HG03520 (cell line): ENCODE measurements around the gene CACNA1B.
"Not testable (repeated sequence)": the region's sequence is repeated elsewhere in the genome, so short reads cannot be mapped to it uniquely, and the experiment has no call there.

Source experiments
- ATAC-seq: cut with Tn5 transposase; IDR thresholded peaks from one replicate; pipeline ENCODE4 v1.9.1; 2021; ENCODE audit warnings: mild to moderate bottlenecking, moderate library complexity; ENCODE audit not compliant: unreplicated experiment

Gene CACNA1B

DNA sequence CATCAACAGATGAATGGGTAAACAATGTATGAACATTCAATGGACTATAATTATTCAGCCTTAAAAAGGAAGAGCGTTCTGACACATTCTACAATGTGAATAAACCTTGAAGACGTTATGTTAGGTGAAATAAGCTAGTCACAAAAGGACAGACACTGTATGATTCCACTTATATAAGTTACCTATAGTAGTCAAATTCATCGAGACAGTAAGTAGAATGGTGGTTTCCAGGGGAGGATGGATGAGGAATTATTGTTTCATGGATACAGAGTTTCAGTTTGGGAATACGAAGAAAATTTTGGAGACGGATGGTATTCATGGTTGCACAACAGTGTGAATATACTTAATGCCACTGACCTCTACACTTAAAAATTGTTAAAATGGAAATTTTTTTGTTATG lies 216.4 kb downstream of the CACNA1B start:
- no peak for ATAC-seq

DNA sequence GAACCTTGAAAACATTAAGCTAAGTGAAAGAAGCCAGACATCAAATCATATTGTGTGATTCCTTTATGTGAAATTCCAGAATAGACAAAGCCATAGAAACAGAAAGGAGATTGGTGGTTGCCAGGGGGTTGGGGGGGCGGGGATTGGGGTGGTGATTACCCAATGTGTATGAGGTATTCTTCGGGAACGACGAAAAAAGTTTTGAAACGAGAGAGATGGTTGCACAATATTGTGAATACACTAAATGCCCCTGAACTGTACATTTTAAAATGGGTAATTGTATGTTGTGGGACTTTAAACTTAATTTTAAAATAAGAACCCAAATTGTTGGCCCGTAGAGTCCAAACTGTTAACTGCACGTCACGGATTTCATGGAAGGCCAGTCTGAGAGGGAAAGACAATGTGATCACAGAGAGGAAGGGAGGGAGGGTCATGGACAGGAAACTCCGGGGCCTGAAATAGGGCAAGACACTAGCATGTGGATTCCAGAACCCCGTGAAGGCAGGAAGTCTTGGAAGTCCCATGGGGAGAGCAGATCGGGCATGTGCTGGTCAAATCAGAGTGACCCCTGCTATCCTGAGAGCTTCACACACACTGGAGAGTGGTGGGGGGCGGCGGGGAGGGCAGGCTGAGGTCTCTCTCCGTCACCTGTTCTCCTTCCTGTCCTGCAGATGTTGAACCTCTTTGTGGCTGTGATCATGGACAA lies 218.4 kb downstream of the CACNA1B start:
- ATAC-seq = no peak

DNA sequence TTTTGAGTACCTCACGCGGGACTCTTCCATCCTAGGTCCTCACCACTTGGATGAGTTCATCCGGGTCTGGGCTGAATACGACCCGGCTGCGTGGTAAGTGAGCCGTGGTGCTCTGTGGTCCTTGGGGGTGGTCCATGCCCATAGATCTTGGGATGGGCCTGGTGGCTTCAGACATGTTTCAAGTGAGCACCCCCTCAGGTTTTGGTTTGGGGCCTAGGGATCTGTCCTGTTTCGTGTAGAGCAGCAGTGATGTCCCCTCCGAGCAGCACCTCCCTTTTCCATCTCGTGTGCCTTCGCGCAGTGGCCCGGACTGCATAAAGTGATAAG lies 218.9 kb downstream of the CACNA1B start:
- no peak for ATAC-seq

DNA sequence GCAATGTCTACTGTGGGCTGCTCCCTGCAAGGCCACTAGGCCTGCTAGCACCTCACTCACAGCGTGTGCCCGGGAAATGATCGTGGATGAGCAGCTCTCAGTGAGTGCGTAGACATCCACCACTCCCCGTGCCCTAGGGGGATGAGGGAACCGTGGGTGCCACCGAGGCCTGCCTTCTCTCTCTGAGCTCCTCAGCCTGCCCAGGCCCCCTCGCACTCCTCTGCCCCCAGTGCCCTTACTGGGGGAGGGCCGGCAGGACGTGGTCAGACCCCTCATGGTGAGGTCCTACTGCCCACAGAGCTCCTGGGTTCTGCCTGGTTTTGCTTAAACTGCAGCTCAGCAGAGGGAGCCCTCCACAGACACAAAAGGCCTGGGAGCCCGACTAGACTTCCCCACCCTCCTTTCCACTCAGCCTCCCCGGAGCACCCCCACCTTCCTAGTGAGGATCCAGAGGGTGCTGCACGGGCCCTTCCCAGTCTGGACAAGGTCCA lies 220.0 kb downstream of the CACNA1B start:
- no peak for ATAC-seq

DNA sequence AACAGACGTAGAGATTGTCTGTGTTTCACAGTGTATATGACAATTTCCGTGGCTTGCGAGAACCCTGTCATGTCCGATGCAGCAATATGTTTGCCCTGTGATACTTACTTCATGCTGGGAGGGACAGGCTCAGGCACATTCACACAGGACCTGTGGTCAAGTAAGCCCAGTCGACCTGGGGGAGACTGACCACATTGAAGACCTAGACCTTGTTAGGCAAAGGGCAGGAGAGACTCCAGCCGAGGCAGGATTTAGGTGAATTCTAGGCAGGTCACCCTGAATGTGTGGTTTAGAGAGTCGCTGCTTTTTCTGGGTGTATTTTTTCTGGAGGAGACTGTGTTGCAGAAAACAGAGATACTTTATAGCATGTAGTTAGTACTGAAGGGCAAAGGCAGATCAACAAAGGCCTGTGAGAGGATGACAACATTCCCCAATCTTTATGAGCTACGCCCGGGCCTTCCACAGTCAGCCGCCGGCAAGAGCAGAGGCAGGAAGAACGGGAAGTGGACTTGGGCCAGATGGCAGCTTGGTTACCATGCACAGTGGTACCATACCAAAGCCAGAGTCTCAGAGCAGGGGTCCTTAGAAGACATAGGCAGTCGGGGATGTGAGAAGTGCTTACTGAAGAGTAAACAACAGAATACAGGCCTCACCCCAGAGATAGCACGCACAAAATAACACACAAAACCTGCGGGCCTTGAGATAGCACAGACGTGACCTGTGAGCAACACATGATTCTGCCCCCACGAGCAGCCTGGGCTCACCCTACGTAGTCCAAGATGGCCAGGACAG lies 220.7 kb downstream of the CACNA1B start:
- ATAC-seq = no peak

DNA sequence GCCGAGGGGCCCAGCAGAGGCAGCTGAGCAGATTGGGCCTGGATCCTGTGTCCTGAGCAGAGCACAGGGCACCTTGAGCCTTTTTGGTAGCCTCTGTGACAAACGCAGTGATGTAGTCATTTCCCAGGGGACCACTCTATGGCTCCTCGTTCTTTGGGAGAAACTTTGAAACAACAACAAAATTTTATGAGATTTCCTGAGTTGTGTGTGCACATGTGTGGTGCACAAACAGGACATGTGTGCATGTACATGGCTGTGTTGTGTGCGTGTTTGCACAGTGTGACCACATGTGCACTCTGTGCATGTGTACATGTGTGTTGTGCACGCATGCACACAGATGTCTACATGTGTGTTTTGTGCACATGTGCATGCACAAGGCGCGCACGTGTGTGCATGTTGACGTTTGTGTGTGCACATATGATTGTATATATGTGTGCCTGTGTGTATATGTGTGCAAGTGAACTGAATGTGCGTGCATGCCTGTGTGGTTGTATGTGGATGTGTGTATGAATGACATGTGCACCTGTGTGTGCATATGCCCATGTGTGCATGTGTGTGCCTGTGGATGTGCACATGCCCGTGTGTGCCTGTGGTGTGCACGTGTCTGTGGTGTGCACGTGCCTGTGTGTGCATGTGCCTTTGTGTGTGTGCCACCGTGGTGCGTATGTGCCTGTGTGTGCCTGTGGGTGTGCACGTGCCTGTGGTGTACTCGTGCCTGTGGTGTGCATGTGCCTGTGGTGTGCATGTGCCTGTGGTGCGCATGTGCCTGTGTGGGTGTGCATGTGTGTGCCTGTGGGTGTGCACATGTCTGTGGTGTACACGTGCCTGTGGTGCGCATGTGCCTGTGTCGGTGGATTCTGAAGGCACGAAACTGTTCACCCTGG lies 221.6 kb downstream of the CACNA1B start:
- ATAC-seq = no peak

DNA sequence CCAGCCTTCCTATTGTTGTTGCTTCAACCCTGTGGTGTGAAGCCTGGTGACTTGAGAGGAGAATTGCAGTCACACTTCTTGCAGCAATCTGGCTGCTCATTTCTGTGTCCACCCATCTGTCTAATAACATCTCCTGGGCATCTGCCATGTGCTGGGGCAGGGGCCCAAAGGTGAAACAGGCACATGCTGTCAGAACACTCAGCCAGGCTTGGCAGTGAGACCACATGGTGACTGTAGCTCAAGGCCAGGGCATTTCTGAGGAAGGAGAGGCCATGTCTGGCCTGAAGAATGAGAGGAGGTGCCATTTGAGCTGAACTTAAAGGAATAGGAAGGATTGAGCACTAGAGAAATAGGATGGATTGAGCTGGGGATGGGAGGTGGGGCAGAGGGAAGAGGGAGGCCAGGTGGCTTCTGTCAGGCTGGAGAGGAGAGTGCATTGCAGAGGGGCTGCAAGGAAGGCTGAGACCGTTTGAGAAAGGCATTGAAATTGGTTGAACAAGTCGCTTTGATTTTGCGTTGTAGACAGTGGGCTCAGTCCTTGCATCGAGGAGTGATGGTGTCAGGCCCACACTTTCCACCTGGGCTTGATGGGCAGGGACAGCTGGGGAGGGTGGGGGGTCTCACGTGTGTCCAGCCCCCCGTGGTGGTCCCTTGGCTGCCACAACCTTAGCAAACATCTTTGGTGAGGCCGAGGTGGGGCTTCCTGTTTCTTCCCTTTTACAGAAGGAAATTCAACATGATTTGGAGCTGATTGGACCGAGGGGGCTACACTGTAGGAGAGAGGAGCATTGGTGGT lies 222.4 kb downstream of the CACNA1B start:
- no peak for ATAC-seq

DNA sequence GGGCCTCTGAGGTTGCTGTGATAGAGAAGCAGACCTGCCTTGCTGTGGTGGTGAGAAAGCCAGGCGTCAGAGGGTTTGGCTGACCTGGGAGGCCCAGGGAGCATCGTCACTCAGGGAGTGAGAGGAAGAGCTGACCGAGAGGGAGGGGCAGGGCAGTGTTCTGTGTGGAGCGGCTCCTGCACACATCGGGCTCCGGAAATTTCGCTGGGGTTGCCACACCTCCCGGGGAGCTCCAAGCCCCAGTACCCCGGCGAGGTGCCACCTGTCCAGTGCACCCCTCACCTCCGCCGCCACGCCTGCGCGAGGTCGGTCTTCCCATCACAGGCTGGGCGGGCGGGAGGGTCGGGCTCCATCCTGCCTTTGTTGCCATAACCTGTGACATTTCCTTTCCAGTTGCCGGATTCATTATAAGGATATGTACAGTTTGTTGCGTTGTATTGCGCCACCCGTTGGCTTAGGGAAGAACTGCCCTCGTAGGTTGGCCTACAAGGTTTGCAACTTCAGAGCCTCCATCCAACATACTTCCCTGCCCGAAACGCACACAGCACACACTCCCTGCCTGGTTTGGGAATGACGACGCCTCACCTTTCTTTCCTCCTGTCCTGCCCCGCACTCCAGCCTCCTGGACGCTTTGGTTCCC lies 223.2 kb downstream of the CACNA1B start:
- ATAC-seq = no peak

DNA sequence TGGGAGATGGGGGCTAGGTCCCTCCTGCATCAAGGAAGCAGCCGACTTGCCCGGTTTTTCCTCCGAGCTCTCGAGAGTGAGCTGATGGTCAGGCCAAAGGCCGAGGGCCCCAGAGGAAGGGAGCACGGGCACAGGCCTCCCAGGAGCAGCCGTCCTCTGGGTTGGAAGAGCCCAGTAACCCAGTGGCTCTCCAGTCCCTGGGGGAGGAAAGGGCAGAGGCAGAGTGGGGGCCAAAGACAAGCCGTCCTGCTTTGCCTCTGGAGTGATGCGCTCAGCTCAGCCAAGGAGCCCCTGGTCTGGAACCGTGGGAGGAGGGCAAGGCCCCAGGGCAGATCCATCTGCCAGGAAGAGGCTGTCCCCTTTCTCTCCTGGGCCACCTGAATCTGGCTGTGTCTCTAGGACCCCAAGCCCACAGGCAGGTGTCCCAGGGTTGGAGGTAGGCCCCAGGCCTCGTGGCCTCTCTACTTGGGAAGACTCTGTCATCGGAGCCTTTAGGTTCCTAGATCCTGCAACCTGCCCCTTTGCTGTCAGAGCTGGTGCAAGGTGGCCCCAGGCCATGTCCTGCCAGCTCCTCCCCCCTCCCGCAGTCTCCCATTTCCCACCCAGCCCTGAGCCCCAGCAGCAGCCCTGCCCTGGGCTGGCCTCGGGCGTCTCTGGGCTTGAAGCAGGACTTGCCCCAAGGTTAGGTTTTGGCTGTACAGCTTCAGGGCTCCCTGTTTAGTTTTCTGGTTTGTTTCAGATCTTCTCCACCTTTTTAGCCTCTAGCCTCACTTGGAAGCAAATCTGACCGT lies 224.1 kb downstream of the CACNA1B start:
- no peak for ATAC-seq

DNA sequence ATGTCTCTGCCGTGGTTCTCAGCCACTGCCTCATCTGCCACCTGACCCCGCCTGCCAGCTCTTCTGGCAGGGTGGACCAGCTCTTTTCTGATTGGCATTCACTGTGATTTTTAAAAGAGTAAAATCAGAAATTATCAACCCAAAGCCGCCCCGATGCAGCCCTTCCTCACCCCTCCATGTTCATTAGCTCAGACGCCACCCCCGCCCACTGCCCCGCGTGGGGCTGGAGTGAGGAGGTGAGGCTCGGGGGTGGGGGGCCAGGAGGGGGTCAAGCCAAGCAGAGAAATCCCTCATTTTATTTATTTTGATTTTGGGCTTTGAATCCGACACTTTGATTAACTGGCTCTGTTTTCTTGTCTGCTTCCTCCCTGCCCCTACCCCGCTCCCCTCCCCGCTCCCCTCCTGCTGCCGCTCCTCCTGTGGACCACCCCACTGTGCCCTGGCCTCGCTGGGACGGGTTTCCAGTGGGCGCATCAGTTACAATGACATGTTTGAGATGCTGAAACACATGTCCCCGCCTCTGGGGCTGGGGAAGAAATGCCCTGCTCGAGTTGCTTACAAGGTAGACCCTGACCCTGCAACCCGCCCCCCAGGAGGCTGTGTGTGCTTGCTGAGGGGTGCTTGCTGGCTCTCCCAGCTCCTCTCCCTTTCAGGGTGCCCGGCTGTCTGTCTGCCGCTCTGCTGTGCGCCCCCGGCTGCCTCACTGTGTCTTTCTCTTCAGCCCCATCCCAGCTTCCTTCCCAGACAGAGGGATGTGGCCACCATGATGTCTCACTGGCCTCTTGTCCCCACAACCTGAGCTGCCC lies 224.9 kb downstream of the CACNA1B start:
- ATAC-seq = no peak

DNA sequence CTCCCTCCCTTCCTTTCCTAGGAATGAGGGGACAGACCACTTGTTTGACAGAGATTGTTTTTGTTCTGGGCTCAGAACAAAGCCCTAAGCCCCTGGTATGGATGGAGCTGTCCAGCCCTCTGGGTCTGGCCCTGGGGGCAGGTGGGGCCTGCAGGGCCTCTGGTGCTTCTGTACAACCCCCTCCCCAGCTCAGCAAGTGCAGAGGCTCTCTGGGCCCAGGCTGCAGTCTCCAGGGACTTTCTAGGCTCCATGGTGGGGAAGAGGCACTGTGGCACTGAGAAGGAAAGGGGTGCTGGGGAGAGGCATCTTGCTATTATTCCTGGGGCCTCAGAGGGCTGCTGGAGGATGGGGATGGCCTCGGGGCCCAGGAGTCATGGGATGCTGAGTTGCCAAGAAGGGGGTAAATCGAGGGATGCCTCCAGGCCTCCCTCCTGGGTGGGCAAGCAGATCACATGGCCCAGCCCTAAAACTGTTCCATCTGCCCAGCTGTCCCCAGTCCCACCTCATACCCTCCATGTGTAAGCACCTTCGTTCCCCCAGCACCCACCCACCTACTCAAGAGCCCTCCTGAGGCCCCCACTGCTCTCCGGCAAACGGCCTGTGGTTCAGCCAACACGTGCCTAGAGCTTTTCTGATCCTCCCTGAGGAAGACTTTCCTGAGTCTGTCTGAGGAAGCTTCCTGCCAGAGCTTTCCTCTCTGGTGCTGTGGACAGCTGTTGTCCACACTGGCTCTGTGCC lies 225.7 kb downstream of the CACNA1B start:
- ATAC-seq = no peak

DNA sequence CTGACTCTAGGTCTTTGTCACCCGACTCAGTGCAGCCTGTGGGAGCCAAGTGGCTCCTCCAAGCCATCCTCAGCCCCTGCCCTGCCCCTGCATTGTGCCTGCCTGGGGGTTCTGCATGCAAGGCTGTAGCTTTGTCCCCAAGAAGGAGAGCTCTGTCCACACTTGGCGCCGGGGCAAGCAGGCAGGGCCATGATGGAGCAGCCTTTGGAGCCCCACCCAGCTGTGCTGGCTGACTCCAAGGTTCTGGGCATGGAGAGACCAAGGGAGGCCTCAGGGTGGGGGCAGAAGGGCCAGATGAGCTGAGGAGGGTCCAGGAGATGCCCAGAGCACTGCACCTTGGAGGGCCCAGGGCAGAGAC lies 226.2 kb downstream of the CACNA1B start:
- ATAC-seq = no peak

DNA sequence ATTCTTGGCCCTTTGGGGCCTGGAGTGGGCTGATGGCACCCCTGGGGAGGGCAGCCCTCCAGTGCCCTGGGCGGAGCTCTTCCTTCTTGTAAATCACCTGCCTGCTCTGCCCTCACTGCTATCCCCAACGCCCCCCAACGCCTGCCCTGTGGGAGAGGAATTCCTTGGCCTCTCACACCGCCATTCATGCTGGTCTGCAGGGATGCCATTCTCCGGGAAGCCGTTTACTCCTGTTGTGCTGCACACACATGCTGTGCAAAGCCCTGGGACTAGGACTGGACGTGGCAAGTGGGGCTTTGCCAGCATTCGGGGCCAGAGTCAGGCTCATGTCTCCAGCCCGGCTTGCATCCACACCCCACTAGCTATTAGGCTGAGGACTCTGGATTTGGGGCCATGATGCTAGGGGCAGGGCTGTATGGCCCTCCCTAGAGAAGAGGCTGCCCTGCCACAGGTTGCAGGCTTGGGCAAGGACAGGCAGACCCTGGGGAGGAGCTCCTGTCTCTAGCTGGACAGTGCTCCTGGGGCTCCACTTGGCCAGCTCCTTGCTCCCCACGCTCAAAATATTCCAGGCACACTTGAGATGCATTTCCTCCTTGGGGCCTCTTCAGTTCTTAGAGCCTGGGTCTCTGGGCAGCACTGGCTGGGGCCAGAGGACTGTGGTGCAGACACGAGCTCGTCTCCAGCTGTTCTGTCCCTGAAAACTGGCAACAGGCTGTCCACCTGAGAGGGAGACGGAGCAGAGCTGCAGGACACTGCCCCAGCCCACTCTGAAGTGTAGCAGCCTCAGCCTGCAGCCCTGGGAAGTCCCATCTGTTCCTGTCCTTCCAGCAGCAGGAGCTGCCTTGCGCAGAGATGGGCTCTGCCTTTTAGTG lies 226.9 kb downstream of the CACNA1B start:
- no peak for ATAC-seq

DNA sequence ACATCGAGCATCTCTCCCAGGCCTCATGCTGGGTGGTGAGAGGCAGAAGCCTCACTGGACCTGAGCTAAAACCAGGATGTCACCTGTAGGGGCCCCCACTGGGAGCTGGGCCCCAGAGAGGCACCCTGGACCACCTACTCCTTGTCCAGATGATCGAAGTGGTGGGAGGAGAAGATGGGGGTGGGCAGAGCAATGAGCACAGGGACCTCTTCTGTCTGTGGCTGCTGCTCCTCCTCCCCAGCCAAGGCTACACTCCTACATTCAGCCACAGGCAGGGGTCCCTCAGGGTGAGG lies 227.5 kb downstream of the CACNA1B start:
- no peak for ATAC-seq

DNA sequence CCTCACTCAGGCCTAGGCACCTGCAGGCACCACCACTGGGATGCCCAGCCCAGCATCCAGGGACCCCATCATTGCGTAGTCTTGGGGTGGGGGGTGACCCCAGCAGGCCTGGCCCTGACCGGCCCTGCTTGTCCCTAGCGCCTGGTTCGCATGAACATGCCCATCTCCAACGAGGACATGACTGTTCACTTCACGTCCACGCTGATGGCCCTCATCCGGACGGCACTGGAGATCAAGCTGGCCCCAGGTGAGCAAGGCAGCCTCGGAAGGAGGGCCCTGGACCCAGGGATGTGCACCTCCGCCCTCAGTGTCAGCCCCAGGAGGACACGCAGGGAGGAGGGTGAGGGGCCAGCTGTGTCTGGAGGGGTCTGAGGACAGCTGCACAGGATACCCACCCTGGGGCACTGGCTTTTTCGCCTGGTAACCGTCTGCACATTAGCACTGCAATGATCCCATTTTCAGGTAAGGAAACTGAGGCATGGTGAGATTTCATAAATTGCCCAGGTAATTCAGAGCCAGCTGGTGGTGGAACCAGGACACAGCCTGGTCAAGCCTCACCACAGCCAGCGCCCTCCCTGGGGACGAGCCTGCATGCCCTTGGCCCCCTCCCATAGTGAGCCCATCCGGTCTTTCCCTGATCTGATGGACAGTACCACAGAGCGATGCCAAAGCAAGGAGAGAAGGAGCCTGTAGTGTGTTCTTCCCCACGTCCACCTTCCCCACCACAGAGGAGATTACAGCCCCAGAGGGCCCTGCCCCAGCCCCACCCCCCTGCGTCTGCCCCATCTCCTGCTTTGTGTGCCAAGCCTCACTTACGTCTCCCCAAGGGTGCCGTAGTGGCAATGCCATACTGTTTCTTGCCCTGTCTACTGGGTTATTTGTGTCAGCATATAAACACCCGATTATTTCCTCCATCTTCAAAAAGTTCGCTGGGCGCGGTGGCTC lies 228.3 kb downstream of the CACNA1B start:
- ATAC-seq = no peak

DNA sequence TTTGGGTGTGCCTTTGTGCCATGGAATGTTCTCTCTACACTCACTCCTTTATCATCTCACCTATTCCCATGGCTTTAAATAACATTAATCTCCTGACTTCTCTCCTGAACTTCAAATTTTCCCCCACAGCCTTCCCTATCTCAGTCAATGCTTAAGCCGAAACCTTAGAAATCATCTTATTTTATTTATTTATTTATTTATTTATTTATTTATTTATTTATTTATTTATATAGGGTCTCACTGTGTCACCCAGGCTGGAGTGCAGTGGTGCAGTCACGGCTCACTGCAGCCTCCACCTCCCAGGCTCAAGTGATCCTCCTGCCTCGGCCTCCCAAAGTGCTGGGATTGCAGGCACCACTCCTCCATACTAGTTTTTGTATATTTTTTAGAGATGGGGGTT lies 229.5 kb downstream of the CACNA1B start:
- ATAC-seq = not testable (repeated sequence)
